RWPE2 (cell line): ENCODE data around the gene ITSN1.

Experiments
- ATAC-seq: fragments of 200-7000 bp; cut with Tn5 transposase; 3 replicates; pipeline ENCODE4 v1.9.1; 2021; ENCODE audit warnings: low read depth
- DNase-seq: peaks from one replicate; pipeline ENCODE4 v3.0.0-alpha.2; 2020; ENCODE audit warnings: low spot score
- H3K27ac ChIP-seq: fragments of 450-650 bp; 2 replicates; pipeline ENCODE4 v1.5.1; 2017; ENCODE audit warnings: mild to moderate bottlenecking; ENCODE audit not compliant: poor library complexity, severe bottlenecking
- H3K27me3 ChIP-seq: fragments of 250-450 bp; sonication (Bioruptor Pico); 2 replicates; pipeline ENCODE4 v1.5.1; 2021; ENCODE audit warnings: mild to moderate bottlenecking, moderate library complexity; ENCODE audit not compliant: insufficient read depth, poor library complexity, severe bottlenecking
- H3K36me3 ChIP-seq: fragments of 250-450 bp; sonication (Bioruptor Pico); 2 replicates; pipeline ENCODE4 v1.5.1; 2020; ENCODE audit warnings: low read depth, mild to moderate bottlenecking, moderate library complexity
- H3K4me1 ChIP-seq: fragments of 250-450 bp; sonication (Bioruptor Pico); 2 replicates; pipeline ENCODE4 v1.5.1; 2021; ENCODE audit warnings: mild to moderate bottlenecking, moderate library complexity; ENCODE audit not compliant: insufficient read depth, poor library complexity, severe bottlenecking
- H3K4me3 ChIP-seq: fragments of 250-450 bp; sonication (Bioruptor Pico); 2 replicates; pipeline ENCODE4 v1.5.1; 2021; ENCODE audit warnings: mild to moderate bottlenecking, moderate library complexity; ENCODE audit not compliant: severe bottlenecking
- H3K9me3 ChIP-seq: fragments of 250-450 bp; sonication (Bioruptor Pico); 2 replicates; pipeline ENCODE4 v1.5.1; 2021; ENCODE audit warnings: mild to moderate bottlenecking, moderate library complexity; ENCODE audit not compliant: severe bottlenecking
- CTCF ChIP-seq: fragments of 450-650 bp; IDR thresholded peaks from one replicate; pipeline ENCODE4 v1.5.1; 2017; ENCODE audit warnings: mild to moderate bottlenecking, moderate library complexity; ENCODE audit not compliant: poor library complexity, severe bottlenecking

ITSN1 gene

DNA sequence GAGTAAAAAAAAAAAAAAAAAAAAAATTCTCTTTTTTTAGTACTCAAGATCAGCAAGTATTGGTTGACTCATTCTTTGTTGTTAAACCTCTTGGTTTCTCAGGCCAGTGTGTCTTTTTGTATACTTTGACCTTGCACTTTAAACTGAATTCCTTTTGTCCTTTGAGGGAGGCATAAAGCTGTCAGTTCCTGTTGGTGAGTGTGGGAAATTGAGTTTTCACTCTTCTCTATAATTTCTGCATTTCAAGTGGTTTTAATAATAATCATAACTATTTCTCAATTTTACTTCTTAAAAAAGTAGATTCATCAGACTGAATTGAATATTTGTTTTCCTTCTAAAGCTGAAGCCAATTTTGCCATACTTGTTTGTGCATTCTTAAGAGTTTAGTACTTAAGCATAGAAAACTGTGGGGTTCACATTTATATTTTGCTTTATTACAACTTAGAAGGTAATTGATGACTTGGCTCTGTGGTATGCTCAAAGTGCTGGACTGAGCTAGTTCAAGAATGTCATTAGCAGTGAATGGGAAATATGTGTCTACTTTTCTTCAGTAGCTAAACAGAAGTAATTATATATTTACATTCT is 43.4 kb downstream of the ITSN1 start:
- no peak for DNase-seq
- Histone ChIP-seq H3K9me3 (no peaks in the 10 kb centered on the region), H3K27me3 (no peaks in the 10 kb centered on the region), H3K36me3 (no peaks in the 10 kb centered on the region), H3K4me1 (peaks cover 41% of the 10 kb centered on the region), H3K27ac (peak overlapping the region; percentile 94), H3K4me3 (no peak overlapping the region)
- ATAC-seq, result peak; percentile 57
- no peak for TF ChIP-seq CTCF

GRCh38 chr21:33686386-33686785 is 44.1 kb downstream of the ITSN1 start:
- Histone ChIP-seq H3K4me3 (no peak overlapping the region), H3K27me3 (no peaks in the 10 kb centered on the region), H3K36me3 (no peaks in the 10 kb centered on the region), H3K27ac (peak overlapping the region; percentile 94), H3K9me3 (no peaks in the 10 kb centered on the region), H3K4me1 (peaks cover 41% of the 10 kb centered on the region)
- no peak for TF ChIP-seq CTCF
- DNase-seq, result no peak
- ATAC-seq, result no peak

DNA sequence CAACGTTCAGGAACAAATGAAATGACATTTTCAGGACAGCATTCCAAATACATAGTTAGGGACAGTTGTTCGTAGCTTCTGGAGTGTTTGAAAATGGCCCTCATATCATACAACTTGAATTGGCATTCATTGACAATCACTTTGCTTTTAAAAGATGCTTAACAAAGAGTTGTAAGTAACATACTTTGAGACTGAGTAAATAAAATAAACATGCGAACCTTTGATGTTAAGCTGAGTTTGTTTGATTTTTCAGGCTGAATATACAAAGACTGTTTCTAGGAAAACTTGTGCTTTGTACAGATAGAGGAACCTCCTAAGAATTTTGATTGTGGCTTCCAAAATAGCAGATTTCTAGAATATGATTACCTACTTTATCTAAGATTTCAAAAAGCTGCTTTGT is 45.3 kb downstream of the ITSN1 start:
- DNase-seq (no peak), ATAC-seq (no peak)
- no peak overlapping the region for H3K4me3 ChIP-seq
- no peak overlapping the region for H3K27ac ChIP-seq
- no peak for TF ChIP-seq CTCF
- H3K4me1 ChIP-seq, result peaks cover 37% of the 10 kb centered on the region
- no peaks in the 10 kb centered on the region for H3K36me3 ChIP-seq
- no peaks in the 10 kb centered on the region for H3K9me3 ChIP-seq
- H3K27me3 ChIP-seq, result no peaks in the 10 kb centered on the region

DNA sequence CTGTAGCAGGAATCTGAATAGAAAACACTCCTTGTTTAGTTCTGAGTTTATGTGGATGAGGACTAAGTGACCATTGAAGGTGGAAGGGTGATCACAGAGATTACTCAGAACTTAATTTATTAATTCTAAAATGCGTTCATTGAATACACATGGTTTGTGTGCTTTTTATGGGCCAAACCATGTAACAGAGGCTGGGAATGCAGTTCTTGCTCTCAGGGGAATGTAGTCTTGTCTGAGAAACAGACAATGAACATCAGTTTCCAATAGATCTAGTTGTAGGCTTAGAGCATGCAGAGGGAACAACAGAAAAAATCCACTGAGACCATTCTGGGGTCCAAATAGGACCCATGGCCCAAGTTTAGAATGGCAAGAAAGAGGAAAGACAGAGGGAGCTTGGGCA is 46.1 kb downstream of the ITSN1 start:
- H3K4me3 ChIP-seq, result no peak overlapping the region
- no peak overlapping the region for H3K27ac ChIP-seq
- no peaks in the 10 kb centered on the region for H3K36me3 ChIP-seq
- H3K27me3 ChIP-seq, result no peaks in the 10 kb centered on the region
- no peak for DNase-seq
- no peak for TF ChIP-seq CTCF
- H3K4me1 ChIP-seq, result peaks cover 33% of the 10 kb centered on the region
- ATAC-seq, result no peak
- no peaks in the 10 kb centered on the region for H3K9me3 ChIP-seq

GRCh38 chr21:33690874-33691273 is 48.6 kb downstream of the ITSN1 start:
- H3K9me3 ChIP-seq, result no peaks in the 10 kb centered on the region
- no peak overlapping the region for H3K4me3 ChIP-seq
- ATAC-seq (no peak), DNase-seq (no peak)
- peaks cover 8% of the 10 kb centered on the region for H3K4me1 ChIP-seq
- H3K27me3 ChIP-seq, result no peaks in the 10 kb centered on the region
- H3K27ac ChIP-seq, result no peak overlapping the region
- no peaks in the 10 kb centered on the region for H3K36me3 ChIP-seq
- TF ChIP-seq CTCF, result no peak
